Measurements from ENCODE around the gene NUDT3.
"Not testable (repeated sequence)": the region's sequence is repeated elsewhere in the genome, so short reads cannot be mapped to it uniquely, and the experiment has no call there.

The NUDT3 gene

DNA sequence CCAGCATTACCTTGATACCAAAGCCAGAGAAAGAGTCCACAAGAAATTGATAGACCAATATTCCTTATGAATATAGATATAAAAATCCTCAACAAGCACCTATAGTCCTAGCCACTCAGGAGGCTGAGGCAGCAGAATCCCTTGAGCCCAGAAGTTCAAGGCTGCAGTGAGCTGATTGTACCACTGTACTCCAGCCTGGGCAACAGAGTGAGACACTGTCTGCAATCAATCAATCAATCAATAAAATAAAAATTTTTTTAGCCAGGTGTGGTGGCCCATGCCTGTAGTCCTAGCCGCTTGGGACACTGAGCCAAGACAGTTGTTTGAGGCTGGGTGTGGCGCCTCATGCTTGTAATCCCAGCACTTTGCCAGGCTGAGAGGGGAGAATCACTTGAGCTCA is 124.7 kb downstream of the NUDT3 start:
- TF ChIP-seq CTCF (IDR thresholded peaks at IDR 0.05; ENCODE audit: low read depth, low read length), result no peak
- H3K4me3 ChIP-seq (ENCODE audit: low read depth, low read length), result no peak overlapping the region

DNA sequence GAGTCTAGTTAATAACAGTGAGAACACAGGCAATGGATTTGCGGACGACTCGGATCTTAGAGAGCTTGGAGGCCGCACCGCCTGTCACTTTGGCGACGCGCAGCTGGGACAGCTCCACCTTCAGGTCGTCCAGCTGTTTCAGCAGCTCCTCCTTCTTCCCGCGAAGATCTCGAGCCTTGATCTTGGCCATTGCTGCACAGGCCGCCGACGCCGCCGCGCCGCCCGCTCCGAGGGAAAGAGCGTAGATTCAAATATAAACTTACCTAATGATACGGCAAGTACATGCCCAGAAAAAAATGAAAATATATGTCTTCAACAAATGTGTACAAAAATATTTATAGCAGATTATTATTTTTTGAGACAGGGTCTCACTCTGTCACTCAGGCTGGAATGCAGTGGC is 129.0 kb downstream of the NUDT3 start:
- H3K4me3 ChIP-seq (ENCODE audit: low read depth, low read length), result not testable (repeated sequence)

- TF ChIP-seq CTCF (IDR thresholded peaks at IDR 0.05; ENCODE audit: low read depth, low read length), result no peak
Observed at GRCh38 chr6:34260576-34261267, 131.7 kb downstream of the NUDT3 start.

DNA sequence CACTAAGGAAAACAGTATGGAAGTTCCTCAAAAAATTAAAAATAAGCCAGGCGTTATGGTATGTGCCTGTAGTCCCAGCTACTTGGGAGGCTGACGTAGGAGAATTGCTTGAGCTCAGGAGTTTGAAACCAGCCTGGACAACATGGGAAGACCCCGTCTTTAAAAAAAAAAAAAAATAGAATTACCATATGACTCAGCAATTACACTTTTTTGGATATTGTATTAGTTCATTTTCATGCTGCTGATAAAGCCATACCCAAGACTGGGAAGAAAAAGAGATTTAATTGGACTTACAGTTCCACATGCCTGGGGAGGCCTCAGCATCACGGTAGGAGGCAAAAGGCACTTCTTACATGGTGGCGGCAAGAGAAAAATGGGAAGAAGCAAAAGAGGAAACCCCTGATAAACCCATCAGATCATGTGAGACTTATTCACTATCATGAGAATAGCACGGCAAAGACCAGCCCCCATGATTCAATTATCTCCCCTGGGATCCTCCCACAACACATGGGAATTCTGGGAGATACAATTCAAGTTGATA is 132.9 kb downstream of the NUDT3 start:
- TF ChIP-seq CTCF (IDR thresholded peaks at IDR 0.05; ENCODE audit: low read depth, low read length), result no peak

More at GRCh38 chr6:34260576-34261267, 131.7 kb downstream of the NUDT3 start:
- H3K4me3 ChIP-seq (ENCODE audit: low read depth, low read length), result no peak overlapping the region

GRCh38 chr6:34252395-34252794 is 140.1 kb downstream of the NUDT3 start:
- H3K4me3 ChIP-seq (ENCODE audit: low read depth, low read length), result not testable (repeated sequence)

More for the DNA sequence above, 132.9 kb downstream of the NUDT3 start:
- H3K4me3 ChIP-seq (ENCODE audit: low read depth, low read length), result no peak overlapping the region

- peak overlapping the region; percentile 84 for H3K4me3 ChIP-seq (ENCODE audit: low read depth, low read length)
- no peak for TF ChIP-seq CTCF (IDR thresholded peaks at IDR 0.05; ENCODE audit: low read depth, low read length)
Observed at GRCh38 chr6:34249469-34250261, 142.8 kb downstream of the NUDT3 start.

- peak; percentile 68 for TF ChIP-seq CTCF (IDR thresholded peaks at IDR 0.05; ENCODE audit: low read depth, low read length)
- peak within 1 kb of the TSS; percentile 84 for H3K4me3 ChIP-seq (ENCODE audit: low read depth, low read length)
Observed at GRCh38 chr6:34248727-34249468, 143.6 kb downstream of the NUDT3 start, which contains the start of gene SMIM29. Gene SMIM29 (minus strand): TSS chr6:34249006. CDS start chr6:34247791, 1,215 bp downstream.
